HG03139 (cell line): ENCODE measurements around the gene CSHL1.
A peak's percentile ranks its signal among the peaks of the same experiment; 100 is the strongest.

Experiments used
- ATAC-seq: cut with Tn5 transposase; IDR thresholded peaks from one replicate; pipeline ENCODE4 v1.9.1; 2021; ENCODE audit not compliant: unreplicated experiment

Gene CSHL1

GRCh38 chr17:63911041-63911635, at the start of gene CSHL1:
Gene CSHL1 (minus strand): TSS chr17:63911258. CDS start chr17:63911196, 62 bp downstream.
- no peak for ATAC-seq

DNA sequence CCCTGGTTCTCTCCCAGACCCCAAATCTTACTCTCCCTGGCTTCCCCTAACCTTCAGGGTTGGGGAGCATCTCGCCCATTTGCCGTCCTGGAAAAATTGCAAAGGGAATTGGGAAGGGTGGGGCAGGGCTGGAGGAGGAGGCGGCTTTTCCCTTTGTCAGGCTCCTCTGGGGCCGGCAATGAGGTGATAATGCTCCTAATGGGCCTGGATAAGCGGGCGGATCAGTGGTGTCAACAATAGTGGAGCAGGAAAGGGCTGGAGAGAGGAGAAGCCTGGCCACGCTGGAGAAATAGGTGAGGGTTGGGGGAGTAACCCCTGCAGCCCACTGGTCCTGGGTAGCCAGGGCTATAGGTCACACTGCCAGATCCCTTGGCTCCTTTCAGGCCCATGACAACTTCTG, 49.4 kb upstream of the CSHL1 start:
- ATAC-seq, result no peak

- no peak for ATAC-seq
Measured at GRCh38 chr17:63960006-63960405, 48.9 kb upstream of the CSHL1 start.

DNA sequence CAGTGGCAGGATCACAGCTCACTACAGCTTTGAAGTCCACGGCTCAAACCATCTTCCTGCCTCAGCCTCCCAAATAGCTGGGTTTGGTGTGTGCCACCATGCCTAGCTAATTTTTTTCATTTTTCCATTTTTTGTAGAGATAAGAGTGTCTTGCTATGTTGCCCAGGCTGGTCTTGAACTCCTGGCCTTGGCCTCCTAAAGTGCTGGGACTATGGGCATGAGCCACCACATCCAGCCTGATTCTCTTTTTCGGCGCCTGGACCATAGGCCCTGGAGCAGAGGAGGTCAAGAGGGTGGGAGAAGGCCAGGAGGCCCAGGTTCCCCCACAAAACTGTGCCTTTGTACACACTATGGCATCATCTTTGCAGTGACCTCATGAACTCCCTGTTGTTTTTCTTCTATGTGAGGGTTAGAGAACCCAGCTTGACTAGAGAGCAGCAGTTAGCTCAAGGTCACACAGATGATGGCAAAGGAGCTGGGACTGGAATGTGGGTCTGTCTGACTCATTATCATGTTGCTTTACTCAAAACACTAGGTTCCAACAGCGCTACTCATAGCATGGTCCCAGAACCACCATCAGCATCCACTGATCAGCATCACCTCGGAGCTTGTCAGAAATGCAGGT, 45.4 kb upstream of the CSHL1 start:
- ATAC-seq, result no peak

GRCh38 chr17:63955791-63956190, 44.7 kb upstream of the CSHL1 start:
- ATAC-seq, result no peak

GRCh38 chr17:63955232-63955631, 44.2 kb upstream of the CSHL1 start:
- ATAC-seq, result no peak

DNA sequence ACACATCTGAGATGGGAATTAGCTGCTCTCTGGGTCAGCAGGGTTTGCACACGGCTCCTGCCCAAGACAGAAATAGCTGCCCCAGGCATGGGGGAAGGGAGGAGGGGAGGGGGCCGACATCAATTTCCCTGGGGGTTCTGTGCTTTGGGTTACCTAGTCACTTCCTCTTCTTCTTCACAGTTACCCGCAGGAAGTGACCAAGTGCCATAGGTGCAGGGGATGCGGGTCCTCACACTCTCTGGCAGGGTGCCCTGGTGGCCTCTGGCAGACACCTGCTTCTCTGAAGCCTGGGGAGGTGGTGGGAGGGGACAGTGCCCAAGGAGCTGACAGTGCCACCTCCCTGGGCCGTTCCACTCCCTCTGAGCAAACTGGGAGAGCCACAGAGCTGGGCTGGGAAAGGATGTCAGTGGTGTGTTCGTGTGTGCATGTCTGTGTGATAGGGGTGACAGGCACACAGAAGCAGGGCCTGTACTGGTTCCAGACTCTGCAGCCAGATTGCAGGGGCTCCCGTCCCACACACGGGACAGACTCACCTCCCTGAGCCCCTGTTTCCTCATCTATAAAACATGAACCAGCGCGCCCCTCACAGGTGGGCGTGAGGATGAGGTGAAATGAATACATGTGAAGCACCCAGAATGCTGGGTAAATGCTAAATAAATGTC, 43.5 kb upstream of the CSHL1 start:
- ATAC-seq, result peak; percentile 63

DNA sequence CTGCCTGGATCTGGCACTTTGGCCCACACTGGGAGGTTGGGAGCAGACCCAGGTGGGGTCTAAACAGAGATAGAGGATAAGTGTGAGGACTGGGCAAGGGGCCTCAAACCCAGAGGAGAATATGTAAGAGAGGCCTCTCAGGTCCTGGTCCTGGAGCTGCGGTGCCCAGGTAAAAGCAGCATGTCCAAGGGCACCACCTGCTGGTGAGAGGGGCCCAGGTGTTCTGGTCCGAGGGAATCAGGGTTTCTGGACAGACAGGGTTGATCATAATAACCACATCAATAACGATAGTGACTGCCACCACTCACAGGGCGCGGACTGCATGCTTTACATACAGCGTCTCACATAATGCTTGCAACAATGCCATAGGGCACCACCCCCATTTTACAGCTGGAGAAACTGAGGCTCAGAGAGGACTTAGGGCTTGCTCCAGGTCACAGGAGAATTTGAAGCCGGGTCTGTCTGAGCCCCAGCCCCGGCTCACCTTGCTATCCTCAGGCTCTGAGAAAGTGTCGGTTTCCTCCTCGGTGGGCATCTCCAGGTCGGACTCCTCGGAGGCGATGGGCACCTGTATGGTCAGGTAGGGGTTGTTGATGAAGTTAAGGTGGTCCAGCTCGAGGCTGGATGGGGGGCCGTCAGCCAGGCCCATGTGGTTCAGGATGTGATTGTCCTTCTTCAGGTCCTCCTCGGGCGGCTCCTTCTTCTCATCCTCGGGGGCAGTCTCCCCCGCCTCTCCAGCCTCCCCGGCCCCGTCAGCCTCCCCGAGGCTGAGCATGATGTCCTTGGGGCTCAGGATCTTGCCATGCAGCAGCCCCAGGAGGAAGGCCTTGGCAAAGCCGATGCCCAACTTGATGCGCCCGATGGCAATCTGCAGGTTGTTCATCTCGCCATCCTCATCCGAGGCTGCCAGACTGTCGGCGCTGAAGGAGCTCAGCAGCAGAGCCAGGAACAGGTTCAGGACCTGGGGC, 40.2 kb upstream of the CSHL1 start:
- ATAC-seq, result no peak

GRCh38 chr17:63949576-63950250, 38.7 kb upstream of the CSHL1 start:
- no peak for ATAC-seq

- no peak for ATAC-seq
Measured at GRCh38 chr17:63948521-63948920, 37.5 kb upstream of the CSHL1 start.

GRCh38 chr17:63947711-63948330, 36.8 kb upstream of the CSHL1 start:
- no peak for ATAC-seq

- ATAC-seq, result peak; percentile 58
Measured at GRCh38 chr17:63946440-63947363, 35.6 kb upstream of the CSHL1 start.

DNA sequence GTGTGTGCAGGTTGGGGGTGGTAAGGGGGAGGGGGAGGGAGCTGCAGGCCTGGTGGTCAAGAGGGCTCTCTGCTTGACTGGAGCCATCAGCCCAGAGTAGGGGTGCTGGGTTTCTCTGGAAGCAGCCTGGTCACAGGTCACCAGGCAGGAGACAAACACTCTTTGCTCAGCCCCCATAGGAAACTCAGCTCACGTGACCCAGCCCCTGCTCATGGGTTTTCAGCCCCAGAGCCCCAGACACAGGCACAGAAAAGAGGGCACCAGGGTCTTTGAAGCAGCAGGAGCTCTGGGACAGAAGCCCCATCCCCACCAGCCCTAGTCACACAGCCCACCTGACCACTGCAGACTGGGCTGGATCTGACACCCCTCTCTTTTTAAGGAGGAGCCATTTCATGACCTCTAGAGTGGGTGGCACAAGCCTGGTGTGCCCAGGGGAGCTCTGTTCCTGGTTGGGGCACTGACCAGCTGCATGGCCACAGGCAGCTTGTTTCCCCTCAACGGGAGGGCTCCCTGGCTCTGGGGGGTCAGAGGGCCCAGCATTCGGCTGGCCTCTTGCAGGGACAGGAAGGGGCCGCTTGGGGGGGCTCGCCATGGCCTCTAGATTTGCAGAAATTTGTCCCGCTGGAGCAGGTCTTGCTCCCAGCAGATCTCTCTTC, 34.9 kb upstream of the CSHL1 start:
- ATAC-seq, result no peak

DNA sequence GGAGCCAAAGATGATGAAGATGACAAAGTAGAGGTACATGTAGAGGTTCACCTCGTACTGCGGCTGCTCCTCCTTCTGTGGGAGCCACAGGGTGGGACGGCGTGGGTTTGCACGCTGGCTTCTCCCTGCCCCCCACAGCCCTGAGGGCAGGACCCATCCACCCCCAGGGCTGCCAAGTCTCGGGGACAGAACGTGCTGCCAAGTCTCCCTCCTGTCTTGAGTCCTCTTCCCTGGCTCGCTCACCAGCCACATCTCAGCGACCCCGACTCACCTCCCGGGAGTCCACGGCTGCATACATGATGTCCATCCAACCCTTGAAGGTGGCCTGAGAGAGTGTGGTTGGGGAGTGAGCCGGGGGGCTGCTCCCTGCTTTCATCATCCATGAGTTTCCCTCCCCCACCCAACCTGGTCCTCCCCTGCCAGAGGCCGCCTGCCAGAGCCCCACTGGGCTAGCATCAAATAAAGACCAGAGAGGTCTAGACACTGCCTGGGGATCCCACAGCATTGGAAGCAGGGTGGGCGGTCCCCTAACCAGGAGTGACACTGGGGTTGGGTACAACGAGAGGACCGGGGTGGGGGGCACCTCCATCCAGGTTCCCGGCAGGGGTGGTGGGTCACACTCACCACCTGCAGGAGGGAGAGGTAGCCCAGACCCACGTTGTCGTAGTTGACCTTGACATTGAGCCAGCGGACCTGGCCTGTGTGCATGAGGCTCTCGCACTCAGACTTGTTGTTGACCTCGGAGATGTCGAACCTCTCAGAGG, 33.9 kb upstream of the CSHL1 start:
- ATAC-seq, result no peak

DNA sequence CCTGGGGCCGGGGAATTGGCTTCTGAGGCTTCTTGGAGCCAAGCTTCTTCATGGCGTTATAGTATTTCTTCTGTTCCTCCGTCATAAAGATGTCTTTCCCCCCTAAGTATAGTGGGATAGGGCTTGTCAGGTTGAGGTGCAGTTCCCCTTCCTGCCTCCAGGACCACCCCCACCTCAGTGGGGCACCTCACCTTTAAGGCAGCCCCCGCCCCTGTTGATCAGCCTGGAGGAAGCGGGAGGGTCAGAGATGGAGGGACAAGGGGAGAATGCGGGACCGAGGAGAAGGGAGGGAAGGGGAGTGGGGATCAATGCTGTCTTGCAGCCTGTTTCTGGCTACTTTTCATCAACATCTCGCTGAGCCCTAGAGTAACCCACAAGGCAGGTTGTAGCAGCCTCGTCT, 32.7 kb upstream of the CSHL1 start:
- no peak for ATAC-seq

DNA sequence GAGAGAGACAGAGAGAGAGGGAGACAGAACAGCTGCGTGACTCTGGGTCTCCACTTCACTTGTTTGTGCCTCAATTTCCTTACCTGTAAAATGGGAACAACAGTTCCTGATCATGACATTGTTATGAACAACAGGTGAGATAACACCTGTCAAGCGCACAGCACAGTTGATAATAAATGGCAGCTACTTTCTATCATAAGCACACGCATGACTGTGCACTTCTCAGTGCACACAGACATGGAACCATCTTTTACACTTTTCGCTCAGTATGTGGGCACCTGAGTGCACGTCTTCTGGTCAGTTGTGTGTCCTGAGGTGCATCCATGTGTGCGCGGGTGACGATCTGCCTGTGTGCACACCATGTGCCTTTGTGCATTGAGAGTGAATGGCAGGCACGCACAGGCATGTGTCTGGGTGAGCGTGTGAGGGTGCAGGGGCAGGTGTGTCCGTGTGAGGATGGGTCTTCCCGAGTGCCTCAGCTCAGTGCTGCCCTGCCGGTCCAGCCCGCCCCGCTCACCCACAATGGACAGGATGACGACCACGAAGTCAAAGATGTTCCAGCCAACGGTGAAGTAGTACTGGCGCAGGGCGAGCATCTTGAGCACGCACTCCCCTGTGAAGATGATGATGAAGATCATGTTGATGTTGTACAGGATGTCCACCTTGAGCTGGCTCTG, 31.4 kb upstream of the CSHL1 start:
- ATAC-seq, result no peak

GRCh38 chr17:63941751-63942150, 30.7 kb upstream of the CSHL1 start:
- ATAC-seq, result no peak
